HepG2 (cell line): Measurements from ENCODE around the gene USP30. TPM values are rescaled to one million over a fixed set of nuclear protein-coding genes. Genes with fewer than 3 reads are reported as not detected.

ENCODE experiments used
- CHCHD3 ChIP-seq: sonication (generic); formaldehyde crosslinking; IDR thresholded peaks from 2 replicates; pipeline ENCODE4 v1.8.0; 2022; ENCODE audit warnings: mild to moderate bottlenecking, missing genetic modification reagents, moderate library complexity
- ELF4 ChIP-seq: sonication (generic); formaldehyde crosslinking; IDR thresholded peaks from 2 replicates; pipeline ENCODE4 v1.5.0; 2020; ENCODE audit warnings: missing genetic modification reagents, mild to moderate bottlenecking, moderate library complexity, borderline replicate concordance
- KLF11 ChIP-seq: IDR thresholded peaks from 2 replicates; pipeline ENCODE4 v1.6.1; 2016; ENCODE audit warnings: missing compliant biosample characterization
- KLF12 ChIP-seq: sonication (generic); formaldehyde crosslinking; IDR thresholded peaks from 2 replicates; pipeline ENCODE4 v1.4.0; 2020; ENCODE audit warnings: missing genetic modification reagents, borderline replicate concordance
- KLF15 ChIP-seq: sonication (generic); formaldehyde crosslinking; IDR thresholded peaks from 2 replicates; pipeline ENCODE4 v1.8.1; 2023; ENCODE audit warnings: borderline replicate concordance, mild to moderate bottlenecking, inconsistent platforms, missing genetic modification reagents, mixed read lengths
- KMT2B ChIP-seq: IDR thresholded peaks from 2 replicates; pipeline ENCODE4 v1.6.1; 2016; ENCODE audit warnings: missing genetic modification reagents, missing compliant biosample characterization
- NR2F2 ChIP-seq: IDR thresholded peaks from 2 replicates; pipeline ENCODE4 v1.6.1; 2012; ENCODE audit warnings: low read depth, inconsistent platforms, borderline replicate concordance
- SMAD1 ChIP-seq: sonication (generic); formaldehyde crosslinking; IDR thresholded peaks from 2 replicates; pipeline ENCODE4 v1.4.0; 2020; ENCODE audit warnings: missing genetic modification reagents, low read depth, mild to moderate bottlenecking, borderline replicate concordance
- SOX13 ChIP-seq, 3 experiments: fragments of 450-650 bp in 1 of 3; sonication (generic) in 1 of 3; formaldehyde crosslinking in 1 of 3; IDR thresholded peaks in 2 of 3; conservative IDR thresholded peaks in 1 of 3; 2 replicates each; pipeline versions ENCODE4 v1.5.0 to v1.6.1; 2016 to 2020; ENCODE audit warnings: antibody characterized with exemption in 1 of 3, mild to moderate bottlenecking in 1 of 3, missing compliant biosample characterization in 1 of 3, missing genetic modification reagents in 1 of 3, moderate library complexity in 1 of 3
- SP5 ChIP-seq: IDR thresholded peaks from 2 replicates; pipeline ENCODE4 v1.6.1; 2016; ENCODE audit warnings: low read depth, borderline replicate concordance
- SRSF1 ChIP-seq: fragments of 200-400 bp; formaldehyde crosslinking; optimal IDR thresholded peaks from 2 replicates; pipeline ENCODE3; 2017; ENCODE audit warnings: mild to moderate bottlenecking, low read depth, low read length, moderate library complexity
- TRIM24 ChIP-seq: sonication (generic); formaldehyde crosslinking; IDR thresholded peaks from 2 replicates; pipeline ENCODE4 v1.8.0; 2022; ENCODE audit warnings: mild to moderate bottlenecking, missing genetic modification reagents
- ZC3H13 ChIP-seq: sonication (generic); formaldehyde crosslinking; IDR thresholded peaks from 2 replicates; pipeline ENCODE4 v1.8.1; 2023; ENCODE audit warnings: mild to moderate bottlenecking, missing genetic modification reagents, moderate library complexity
- ZNF337 ChIP-seq: sonication (generic); formaldehyde crosslinking; IDR thresholded peaks from 2 replicates; pipeline ENCODE4 v1.5.1; 2020; ENCODE audit warnings: missing genetic modification reagents, low read depth, mild to moderate bottlenecking, borderline replicate concordance
- ZNF33A ChIP-seq: sonication (generic); formaldehyde crosslinking; IDR thresholded peaks from 2 replicates; pipeline ENCODE4 v1.5.1; 2020; ENCODE audit warnings: missing genetic modification reagents, mild to moderate bottlenecking, moderate library complexity, borderline replicate concordance
- ZNF567 ChIP-seq: sonication (generic); formaldehyde crosslinking; IDR thresholded peaks from 2 replicates; pipeline ENCODE4 v1.8.1; 2023; ENCODE audit warnings: mild to moderate bottlenecking, missing genetic modification reagents, borderline replicate concordance
- ZNF629 ChIP-seq: sonication (generic); formaldehyde crosslinking; conservative IDR thresholded peaks from 2 replicates; pipeline ENCODE4 v1.5.0; 2020; ENCODE audit warnings: missing genetic modification reagents
- polyA plus RNA-seq, 8 experiments: library from polyadenylated mRNA; depleted of rRNA in 3 of 8; stranded (reverse) in 7 of 8; unstranded in 1 of 8; fragments of >200 nt; fragmentation: Illumina TruSeq in 4 of 8; extraction: Trizol in 4 of 8; gene quantifications; 2 replicates each; pipeline versions ENCODE4 v1.2.1 to v1.2.3, GENCODE V29; 2011 to 2016; ENCODE audit warnings: low read depth in 4 of 8, missing spikeins in 1 of 8, mixed read lengths in 1 of 8; ENCODE audit not compliant: insufficient read depth in 1 of 8
- total RNA-seq, 5 experiments: library from RNA; depleted of rRNA; stranded (reverse); fragments of >200 nt; fragmentation: Illumina TruSeq; extraction: Trizol; gene quantifications; 2 replicates each; pipeline ENCODE4 v1.2.3, GENCODE V29; 2016; ENCODE audit warnings: low read depth in 1 of 5
- TF ChIP-seq, protein P1 (sequence below): sonication (generic); formaldehyde crosslinking; IDR thresholded peaks from 2 replicates; pipeline ENCODE4 v1.8.0; 2022; ENCODE audit warnings: missing genetic modification reagents, mild to moderate bottlenecking, borderline replicate concordance
- TF ChIP-seq, protein P2 (sequence below): IDR thresholded peaks from 2 replicates; pipeline ENCODE4 v1.6.1; 2016; ENCODE audit warnings: missing compliant biosample characterization, missing genetic modification reagents, borderline replicate concordance
- TF ChIP-seq, protein P3 (sequence below): sonication (generic); formaldehyde crosslinking; IDR thresholded peaks from 2 replicates; pipeline ENCODE4 v1.4.0; 2020; ENCODE audit warnings: missing genetic modification reagents
- TF ChIP-seq, protein P4 (sequence below): sonication (generic); formaldehyde crosslinking; IDR thresholded peaks from 2 replicates; pipeline ENCODE4 v1.5.1; 2020; ENCODE audit warnings: missing genetic modification reagents, mild to moderate bottlenecking, borderline replicate concordance
- TF ChIP-seq, protein P5 (sequence below): sonication (generic); formaldehyde crosslinking; IDR thresholded peaks from 2 replicates; pipeline ENCODE4 v1.5.0; 2020; ENCODE audit warnings: missing genetic modification reagents
- TF ChIP-seq, protein P6 (sequence below): fragments of 450-650 bp; IDR thresholded peaks from 2 replicates; pipeline ENCODE4 v1.6.1; 2017; ENCODE audit warnings: mild to moderate bottlenecking

The USP30 gene
- total and polyA plus RNA-seq, 2 of the 13 experiments (the other 11 are each of a cell fraction or from before 2014, with no cell fraction given), result 11.2 to 20.8 TPM

DNA sequence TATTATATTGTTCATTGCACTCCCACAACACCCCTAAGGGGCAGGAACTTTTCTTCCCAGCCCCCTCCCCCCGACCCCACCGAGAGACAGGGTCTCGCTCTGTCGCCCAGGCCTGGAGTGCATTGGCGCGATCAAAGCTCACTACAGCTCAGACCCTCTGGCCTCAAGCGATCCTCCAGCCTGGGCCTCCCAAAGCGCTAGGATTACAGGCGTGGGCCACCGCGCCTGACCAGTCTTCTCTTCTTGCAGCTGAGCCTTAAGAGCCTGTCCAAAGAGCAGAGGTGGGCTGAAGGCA is 44.7 kb downstream of the USP30 start (continued):
- TF ChIP-seq, protein P1, sequence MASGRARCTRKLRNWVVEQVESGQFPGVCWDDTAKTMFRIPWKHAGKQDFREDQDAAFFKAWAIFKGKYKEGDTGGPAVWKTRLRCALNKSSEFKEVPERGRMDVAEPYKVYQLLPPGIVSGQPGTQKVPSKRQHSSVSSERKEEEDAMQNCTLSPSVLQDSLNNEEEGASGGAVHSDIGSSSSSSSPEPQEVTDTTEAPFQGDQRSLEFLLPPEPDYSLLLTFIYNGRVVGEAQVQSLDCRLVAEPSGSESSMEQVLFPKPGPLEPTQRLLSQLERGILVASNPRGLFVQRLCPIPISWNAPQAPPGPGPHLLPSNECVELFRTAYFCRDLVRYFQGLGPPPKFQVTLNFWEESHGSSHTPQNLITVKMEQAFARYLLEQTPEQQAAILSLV (CRISPR knock-in tag), result no peak
- TF ChIP-seq, protein P2, sequence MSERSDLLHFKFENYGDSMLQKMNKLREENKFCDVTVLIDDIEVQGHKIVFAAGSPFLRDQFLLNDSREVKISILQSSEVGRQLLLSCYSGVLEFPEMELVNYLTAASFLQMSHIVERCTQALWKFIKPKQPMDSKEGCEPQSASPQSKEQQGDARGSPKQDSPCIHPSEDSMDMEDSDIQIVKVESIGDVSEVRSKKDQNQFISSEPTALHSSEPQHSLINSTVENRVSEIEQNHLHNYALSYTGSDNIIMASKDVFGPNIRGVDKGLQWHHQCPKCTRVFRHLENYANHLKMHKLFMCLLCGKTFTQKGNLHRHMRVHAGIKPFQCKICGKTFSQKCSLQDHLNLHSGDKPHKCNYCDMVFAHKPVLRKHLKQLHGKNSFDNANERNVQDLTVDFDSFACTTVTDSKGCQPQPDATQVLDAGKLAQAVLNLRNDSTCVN (CRISPR knock-in tag), result no peak
- TF ChIP-seq KMT2B (no peak), SRSF1 (peak; percentile 25), ZNF567 (CRISPR knock-in tag) (no peak), ELF4 (CRISPR knock-in tag) (no peak), KLF11 (CRISPR knock-in tag) (no peak), NR2F2 (no peak), TRIM24 (CRISPR knock-in tag) (no peak), KLF15 (CRISPR knock-in tag) (no peak), KLF12 (no peak), CHCHD3 (CRISPR knock-in tag) (no peak), ZNF33A (CRISPR knock-in tag) (no peak), SP5 (no peak), SOX13 (IDR thresholded peaks at IDR 0.05) (no peak), SOX13 (CRISPR knock-in tag; conservative IDR thresholded peaks at IDR 0.05 in 1 of 2, IDR thresholded peaks at IDR 0.05 in 1 of 2) (0 out of 4 replicates have a peak, but pooled peaks of 1 of the 2 experiments have one; percentile 10), ZC3H13 (no peak), ZNF629 (CRISPR knock-in tag) (no peak), ZNF337 (CRISPR knock-in tag) (no peak), SMAD1 (CRISPR knock-in tag) (no peak)
- TF ChIP-seq, protein P3, sequence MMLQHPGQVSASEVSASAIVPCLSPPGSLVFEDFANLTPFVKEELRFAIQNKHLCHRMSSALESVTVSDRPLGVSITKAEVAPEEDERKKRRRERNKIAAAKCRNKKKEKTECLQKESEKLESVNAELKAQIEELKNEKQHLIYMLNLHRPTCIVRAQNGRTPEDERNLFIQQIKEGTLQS, result no peak
- TF ChIP-seq, protein P4, sequence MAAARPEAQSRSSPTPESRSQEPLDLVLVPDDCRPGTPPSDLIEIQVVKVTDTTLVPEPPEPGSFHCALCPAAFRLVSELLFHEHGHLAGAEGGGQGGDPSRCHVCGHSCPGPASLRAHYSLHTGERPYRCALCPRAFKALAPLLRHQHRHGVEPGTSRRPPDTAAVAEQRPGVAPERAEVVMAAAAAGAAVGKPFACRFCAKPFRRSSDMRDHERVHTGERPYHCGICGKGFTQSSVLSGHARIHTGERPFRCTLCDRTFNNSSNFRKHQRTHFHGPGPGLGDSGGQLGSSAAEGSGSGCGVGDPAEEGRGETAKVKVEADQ (CRISPR knock-in tag), result no peak
- TF ChIP-seq, protein P5, sequence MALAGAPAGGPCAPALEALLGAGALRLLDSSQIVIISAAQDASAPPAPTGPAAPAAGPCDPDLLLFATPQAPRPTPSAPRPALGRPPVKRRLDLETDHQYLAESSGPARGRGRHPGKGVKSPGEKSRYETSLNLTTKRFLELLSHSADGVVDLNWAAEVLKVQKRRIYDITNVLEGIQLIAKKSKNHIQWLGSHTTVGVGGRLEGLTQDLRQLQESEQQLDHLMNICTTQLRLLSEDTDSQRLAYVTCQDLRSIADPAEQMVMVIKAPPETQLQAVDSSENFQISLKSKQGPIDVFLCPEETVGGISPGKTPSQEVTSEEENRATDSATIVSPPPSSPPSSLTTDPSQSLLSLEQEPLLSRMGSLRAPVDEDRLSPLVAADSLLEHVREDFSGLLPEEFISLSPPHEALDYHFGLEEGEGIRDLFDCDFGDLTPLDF (CRISPR knock-in tag), result no peak
- TF ChIP-seq, protein P6, sequence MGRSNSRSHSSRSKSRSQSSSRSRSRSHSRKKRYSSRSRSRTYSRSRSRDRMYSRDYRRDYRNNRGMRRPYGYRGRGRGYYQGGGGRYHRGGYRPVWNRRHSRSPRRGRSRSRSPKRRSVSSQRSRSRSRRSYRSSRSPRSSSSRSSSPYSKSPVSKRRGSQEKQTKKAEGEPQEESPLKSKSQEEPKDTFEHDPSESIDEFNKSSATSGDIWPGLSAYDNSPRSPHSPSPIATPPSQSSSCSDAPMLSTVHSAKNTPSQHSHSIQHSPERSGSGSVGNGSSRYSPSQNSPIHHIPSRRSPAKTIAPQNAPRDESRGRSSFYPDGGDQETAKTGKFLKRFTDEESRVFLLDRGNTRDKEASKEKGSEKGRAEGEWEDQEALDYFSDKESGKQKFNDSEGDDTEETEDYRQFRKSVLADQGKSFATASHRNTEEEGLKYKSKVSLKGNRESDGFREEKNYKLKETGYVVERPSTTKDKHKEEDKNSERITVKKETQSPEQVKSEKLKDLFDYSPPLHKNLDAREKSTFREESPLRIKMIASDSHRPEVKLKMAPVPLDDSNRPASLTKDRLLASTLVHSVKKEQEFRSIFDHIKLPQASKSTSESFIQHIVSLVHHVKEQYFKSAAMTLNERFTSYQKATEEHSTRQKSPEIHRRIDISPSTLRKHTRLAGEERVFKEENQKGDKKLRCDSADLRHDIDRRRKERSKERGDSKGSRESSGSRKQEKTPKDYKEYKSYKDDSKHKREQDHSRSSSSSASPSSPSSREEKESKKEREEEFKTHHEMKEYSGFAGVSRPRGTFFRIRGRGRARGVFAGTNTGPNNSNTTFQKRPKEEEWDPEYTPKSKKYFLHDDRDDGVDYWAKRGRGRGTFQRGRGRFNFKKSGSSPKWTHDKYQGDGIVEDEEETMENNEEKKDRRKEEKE, result no peak
